H1 (cell line): ENCODE data around the gene STRIT1. TPM values are rescaled to one million over a fixed set of nuclear protein-coding genes. Genes with fewer than 3 reads are reported as not detected.

Experiments used
- CTCF ChIA-PET: fragments of 300-600 bp; sonication (Branson Sonifier 250); formaldehyde crosslinking; loops from one replicate; lab custom pipeline; 2021; ENCODE audit not compliant: partially characterized antibody; lab: Charles Lee
- POLR2A ChIA-PET: fragments of 300-600 bp; sonication (Branson Sonifier 250); formaldehyde crosslinking; loops from one replicate; lab custom pipeline; 2021; ENCODE audit warnings: inconsistent platforms; ENCODE audit not compliant: partially characterized antibody; lab: Charles Lee
- DNase-seq, 2 experiments: peaks; one replicate each; pipeline versions ENCODE4 v3.0.0 to v3.0.0-alpha.2; 2010 to 2022; ENCODE audit warnings: low spot score in 2 of 2, low read depth in 1 of 2, mixed read lengths in 1 of 2
- FAIRE-seq: peaks from 2 replicates; lab custom pipeline; 2011; peaks lifted over from hg19 to GRCh38; lab: Jason Lieb, UNC
- H2AFZ ChIP-seq: 2 replicates; pipeline ENCODE4 v1.8.1; 2012; ENCODE audit warnings: low read length, inconsistent platforms
- H2AK5ac ChIP-seq: 2 replicates; pipeline ENCODE4 v1.6.1; 2013; ENCODE audit warnings: low read depth, low read length
- H2BK120ac ChIP-seq: replicated peaks from 2 replicates; pipeline ENCODE3; 2013; ENCODE audit warnings: low read depth, low read length, inconsistent platforms
- H2BK12ac ChIP-seq: 2 replicates; pipeline ENCODE4 v1.6.1; 2013; ENCODE audit warnings: low read depth, low read length
- H2BK15ac ChIP-seq: 2 replicates; pipeline ENCODE4 v1.6.1; 2013; ENCODE audit warnings: low read length
- H2BK20ac ChIP-seq: 2 replicates; pipeline ENCODE4 v1.6.1; 2013; ENCODE audit warnings: low read length
- H2BK5ac ChIP-seq: 2 replicates; pipeline ENCODE4 v1.6.1; 2013; ENCODE audit warnings: low read depth, low read length
- H3K14ac ChIP-seq: 2 replicates; pipeline ENCODE4 v1.6.1; 2013; ENCODE audit warnings: inconsistent platforms; ENCODE audit not compliant: insufficient read length
- H3K18ac ChIP-seq: 2 replicates; pipeline ENCODE4 v1.6.1; 2013; ENCODE audit warnings: low read length; ENCODE audit errors: extremely low read depth
- H3K23ac ChIP-seq: 2 replicates; pipeline ENCODE4 v1.6.1; 2013; ENCODE audit warnings: inconsistent platforms; ENCODE audit not compliant: insufficient read length
- H3K23me2 ChIP-seq: 2 replicates; pipeline ENCODE4 v1.6.1; 2013; ENCODE audit warnings: low read depth, low read length
- H3K27ac ChIP-seq: 2 replicates; pipeline ENCODE4 v1.6.1; 2011; ENCODE audit warnings: low read depth, low read length, inconsistent platforms
- H3K27me3 ChIP-seq, 4 experiments: replicated peaks in 1 of 4; 1 replicate in 1 of 4; 2 replicates in 3 of 4; pipeline versions ENCODE4 v1.6.1 to v1.8.1; 2011 to 2013; ENCODE audit warnings: low read length in 3 of 4, mild to moderate bottlenecking in 3 of 4, inconsistent platforms in 2 of 4, mixed read lengths in 2 of 4, moderate library complexity in 1 of 4; ENCODE audit not compliant: control insufficient read depth in 3 of 4, insufficient read depth in 3 of 4; ENCODE audit errors: extremely low read depth in 1 of 4
- H3K36me3 ChIP-seq, 4 experiments: 2 replicates each; pipeline versions ENCODE4 v1.6.1 to v1.8.1; 2011 to 2013; ENCODE audit warnings: mild to moderate bottlenecking in 4 of 4, low read length in 3 of 4, moderate library complexity in 2 of 4, control low read depth in 1 of 4, inconsistent platforms in 1 of 4; ENCODE audit not compliant: insufficient read depth in 4 of 4, control insufficient read depth in 2 of 4
- H3K4ac ChIP-seq: replicated peaks from 2 replicates; pipeline ENCODE3; 2013; ENCODE audit warnings: low read length, low read depth, mixed read lengths, inconsistent platforms; ENCODE audit not compliant: insufficient read length
- H3K4me1 ChIP-seq, 4 experiments: replicated peaks in 1 of 4; 1 replicate in 1 of 4; 2 replicates in 3 of 4; pipeline versions ENCODE4 v1.6.1 to v1.8.1; 2011 to 2013; ENCODE audit warnings: low read length in 3 of 4, inconsistent platforms in 2 of 4, mixed read lengths in 1 of 4; ENCODE audit not compliant: insufficient read depth in 4 of 4, control insufficient read depth in 3 of 4
- H3K4me2 ChIP-seq, 2 experiments: 2 replicates each; pipeline versions ENCODE4 v1.6.1 to v1.8.1; 2011 to 2013; ENCODE audit warnings: low read depth in 2 of 2, low read length in 2 of 2, control low read depth in 1 of 2, inconsistent platforms in 1 of 2, mild to moderate bottlenecking in 1 of 2; ENCODE audit not compliant: insufficient read depth in 1 of 2
- H3K4me3 ChIP-seq, 4 experiments: fragments of 200-600, 300-600 bp in 1 of 4; sonication (generic), shearing (Covaris generic), sonication (Bioruptor Twin) in 1 of 4; 2 replicates each; pipeline versions ENCODE4 v1.5.1 to v1.8.1; 2011 to 2016; ENCODE audit warnings: low read length in 4 of 4, low read depth in 3 of 4, control low read depth in 2 of 4, inconsistent platforms in 2 of 4, mild to moderate bottlenecking in 2 of 4, mixed read lengths in 1 of 4, moderate library complexity in 1 of 4; ENCODE audit not compliant: insufficient read depth in 2 of 4; ENCODE audit errors: extremely low read depth in 1 of 4
- H3K56ac ChIP-seq: replicated peaks from 2 replicates; pipeline ENCODE3; 2013; ENCODE audit warnings: low read depth, mild to moderate bottlenecking, mixed read lengths, low read length, inconsistent platforms; ENCODE audit not compliant: insufficient read length
- H3K79me1 ChIP-seq: 2 replicates; pipeline ENCODE4 v1.6.1; 2013; ENCODE audit warnings: low read depth, low read length, control low read depth
- H3K79me2 ChIP-seq, 2 experiments: 2 replicates each; pipeline versions ENCODE4 v1.6.1 to v1.8.1; 2012 to 2013; ENCODE audit warnings: low read length in 2 of 2, mild to moderate bottlenecking in 2 of 2, inconsistent platforms in 1 of 2; ENCODE audit not compliant: insufficient read depth in 2 of 2, control insufficient read depth in 1 of 2
- H3K9ac ChIP-seq, 4 experiments: replicated peaks in 1 of 4; 1 replicate in 1 of 4; 2 replicates in 3 of 4; pipeline versions ENCODE4 v1.6.1 to v1.8.1; 2011 to 2013; ENCODE audit warnings: low read depth in 3 of 4, low read length in 3 of 4, control low read depth in 2 of 4, mild to moderate bottlenecking in 2 of 4, moderate library complexity in 2 of 4, inconsistent platforms in 1 of 4; ENCODE audit errors: extremely low read depth in 1 of 4
- H3K9me3 ChIP-seq, 2 experiments: 2 replicates each; pipeline versions ENCODE4 v1.6.1 to v1.8.1; 2012 to 2013; ENCODE audit warnings: mild to moderate bottlenecking in 2 of 2, moderate library complexity in 2 of 2, control low read depth in 1 of 2, inconsistent platforms in 1 of 2, low read depth in 1 of 2, low read length in 1 of 2, mixed read lengths in 1 of 2; ENCODE audit not compliant: insufficient read depth in 2 of 2
- H4K20me1 ChIP-seq, 2 experiments: replicated peaks in 1 of 2; 2 replicates each; pipeline versions ENCODE3 to v1.8.1; 2011 to 2013; ENCODE audit warnings: inconsistent platforms in 2 of 2, low read length in 2 of 2, mild to moderate bottlenecking in 1 of 2; ENCODE audit not compliant: insufficient read depth in 2 of 2, control insufficient read depth in 1 of 2
- H4K5ac ChIP-seq: 2 replicates; pipeline ENCODE4 v1.6.1; 2013; ENCODE audit warnings: low read length, low read depth, mixed read lengths, inconsistent platforms; ENCODE audit not compliant: insufficient read length
- H4K8ac ChIP-seq: 2 replicates; pipeline ENCODE4 v1.8.0; 2013; ENCODE audit warnings: mild to moderate bottlenecking, moderate library complexity, low read length, inconsistent platforms; ENCODE audit not compliant: insufficient read depth; ENCODE audit errors: extremely low read depth
- H4K91ac ChIP-seq: replicated peaks from 2 replicates; pipeline ENCODE3; 2013; ENCODE audit warnings: low read length, mixed read lengths, inconsistent platforms; ENCODE audit not compliant: insufficient read length
- CBX5 ChIP-seq: fragments of 300-800, 300-1000 bp; sonication (generic); IDR thresholded peaks from 2 replicates; pipeline ENCODE4 v1.7.1; 2016; ENCODE audit warnings: antibody characterized with exemption, low read length, low read depth
- HDAC2 ChIP-seq, 2 experiments: fragments of 300-600 bp in 1 of 2; sonication (generic) in 1 of 2; IDR thresholded peaks; 2 replicates each; pipeline ENCODE4 v1.6.1; 2011 to 2012; ENCODE audit warnings: low read depth in 2 of 2, low read length in 2 of 2, mild to moderate bottlenecking in 2 of 2, moderate library complexity in 2 of 2, borderline replicate concordance in 1 of 2, inconsistent platforms in 1 of 2
- HDAC6 ChIP-seq: IDR thresholded peaks from one replicate; pipeline ENCODE4 v1.7.1; 2012; ENCODE audit warnings: low read depth, mild to moderate bottlenecking, inconsistent platforms, low read length, moderate library complexity
- KDM4A ChIP-seq: IDR thresholded peaks from one replicate; pipeline ENCODE4 v1.7.1; 2012; ENCODE audit warnings: low read depth, mild to moderate bottlenecking, moderate library complexity, low read length, inconsistent platforms; ENCODE audit not compliant: severe bottlenecking
- POLR2A ChIP-seq, 2 experiments: IDR thresholded peaks; 1 replicate in 1 of 2; 2 replicates in 1 of 2; pipeline ENCODE4 v1.6.1; 2011; ENCODE audit warnings: low read depth in 2 of 2, low read length in 2 of 2, mild to moderate bottlenecking in 2 of 2; ENCODE audit errors: control extremely low read depth in 1 of 2
- SIRT6 ChIP-seq: IDR thresholded peaks from one replicate; pipeline ENCODE4 v1.7.1; 2012; ENCODE audit warnings: low read length, inconsistent platforms
- SIX5 ChIP-seq: IDR thresholded peaks from 2 replicates; pipeline ENCODE4 v1.6.1; 2011; ENCODE audit warnings: mild to moderate bottlenecking, low read depth, low read length
- SP2 ChIP-seq: IDR thresholded peaks from 2 replicates; pipeline ENCODE4 v1.6.1; 2012; ENCODE audit warnings: mild to moderate bottlenecking, low read length, inconsistent platforms
- SP4 ChIP-seq: IDR thresholded peaks from 2 replicates; pipeline ENCODE4 v1.6.1; 2012; ENCODE audit warnings: low read length, inconsistent platforms
- SUZ12 ChIP-seq: fragments of 200-600 bp; sonication (generic); IDR thresholded peaks from 2 replicates; pipeline ENCODE4 v1.6.1; 2012; ENCODE audit warnings: mild to moderate bottlenecking, inconsistent platforms, low read length, moderate library complexity, mixed read lengths
- whole genome bisulfite sequencing, 2 experiments: shearing (Covaris generic) in 1 of 2; methylation state at CpG; one replicate each; pipeline versions ENCODE4 v1.1.6 to v1.1.7; 2013 to 2015; ENCODE audit warnings: low lambda C conversion rate in 2 of 2, mixed read lengths in 2 of 2, inconsistent platforms in 1 of 2, low coverage in 1 of 2, missing lambda C conversion rate in 1 of 2; ENCODE audit not compliant: insufficient replicate concordance in 2 of 2, insufficient coverage in 1 of 2, insufficient read length in 1 of 2; ENCODE audit errors: extremely low coverage in 1 of 2, missing lambda C conversion rate in 1 of 2; 5-methylcytosine and 5-hydroxymethylcytosine counted together
- polyA plus RNA-seq, 7 experiments: library from polyadenylated mRNA; depleted of rRNA in 3 of 7; stranded (reverse) in 5 of 7; unstranded in 2 of 7; fragments of >200 nt in 5 of 7; fragments of 200-250 nt in 2 of 7; gene quantifications; 1 replicate in 5 of 7; 2 replicates in 1 of 7; 4 replicates in 1 of 7; pipeline versions ENCODE4 v1.2.1 to v1.2.3, GENCODE V29; 2011 to 2013; ENCODE audit warnings: missing spikeins in 2 of 7, mixed read lengths in 2 of 7
- total RNA-seq: library from RNA; stranded (reverse); fragmentation: NEBNext Ultra II Directional; extraction: Animal tissue kit (Norgen Biotek cat#: 25700); gene quantifications from 2 replicates; pipeline ENCODE4 v1.2.1, GENCODE V29; 2021

The STRIT1 gene
- total and polyA plus RNA-seq, 2 of the 8 experiments (the other 6 are each of a cell fraction or from before 2014, with no cell fraction given), result 0.15 to 0.47 TPM

DNA sequence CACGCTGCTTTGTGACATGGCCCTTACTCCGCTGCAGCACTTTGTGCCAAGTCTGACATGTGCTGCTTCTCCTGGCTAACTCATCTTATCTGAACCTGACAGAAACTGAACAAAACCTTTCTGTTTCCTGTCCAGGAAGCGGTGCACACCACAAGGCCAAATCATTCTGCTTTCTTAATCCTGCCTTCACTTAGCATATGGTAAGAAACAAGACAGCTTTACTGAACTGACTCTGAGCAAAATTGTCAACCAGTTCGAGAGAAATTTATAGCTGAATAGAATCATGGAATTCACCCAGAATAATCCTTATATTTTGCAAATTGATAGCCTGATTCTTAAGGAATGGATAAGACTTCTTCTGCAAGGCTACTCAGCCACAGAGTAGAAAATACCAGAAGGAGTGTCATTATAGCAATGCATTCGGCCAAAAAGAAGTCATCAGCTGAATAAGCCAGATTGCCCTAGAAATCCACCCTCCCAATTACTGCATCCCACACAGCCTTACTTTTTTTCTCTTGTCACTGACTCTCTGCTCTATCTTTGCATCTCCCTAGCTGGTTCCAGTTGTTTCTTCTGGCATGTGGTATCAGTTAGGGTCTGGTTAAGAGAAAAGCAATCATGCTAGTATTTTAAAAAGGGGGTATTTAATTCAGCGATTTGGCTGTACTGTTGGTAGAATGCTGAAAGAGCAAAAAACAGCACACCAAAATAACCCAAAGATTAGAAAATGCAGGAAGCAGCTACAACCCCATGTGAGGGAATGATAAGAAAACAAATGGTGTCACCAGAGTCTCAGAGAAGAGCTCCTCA lies 41.6 kb upstream of the STRIT1 start:
- Histone ChIP-seq H2BK15ac (0 out of 2 replicates have a peak overlapping the region, but pooled peaks have one; percentile 35), H2BK5ac (no peak overlapping the region), H4K91ac (no peak overlapping the region), H2AK5ac (no peak overlapping the region), H2BK120ac (no peak overlapping the region), H3K4me2 (no peak overlapping the region), H4K20me1 (no peaks in the 10 kb centered on the region), H4K5ac (no peak overlapping the region), H3K23me2 (no peaks in the 10 kb centered on the region), H4K8ac (no peak overlapping the region), H3K14ac (no peak overlapping the region), H3K4ac (no peak overlapping the region), H2BK12ac (no peak overlapping the region), H3K27ac (no peak overlapping the region), H3K18ac (no peak overlapping the region), H2BK20ac (no peak overlapping the region), H3K9ac (no peak overlapping the region), H3K9me3 (no peaks in the 10 kb centered on the region), H3K79me1 (no peaks in the 10 kb centered on the region), H3K27me3 (no peaks in the 10 kb centered on the region), H3K36me3 (no peaks in the 10 kb centered on the region), H3K4me1 (no peaks in the 10 kb centered on the region), H3K4me3 (no peak overlapping the region), H3K79me2 (no peaks in the 10 kb centered on the region), H3K56ac (no peak overlapping the region), H2AFZ (no peak overlapping the region), H3K23ac (no peak overlapping the region)
- FAIRE-seq, result no peak
- TF ChIP-seq HDAC2 (IDR thresholded peaks at IDR 0.05; ENCODE audit: borderline replicate concordance in 1 of 2, low read depth in 2 of 2, low read length in 2 of 2) (no peak), POLR2A (IDR thresholded peaks at IDR 0.05; ENCODE audit: control extremely low read depth in 1 of 2, low read depth in 2 of 2, low read length in 2 of 2) (no peak), SUZ12 (no peak), SIRT6 (no peak), SP4 (no peak), CBX5 (no peak), SP2 (no peak), SIX5 (no peak), HDAC6 (no peak), KDM4A (no peak)
- ChIA-PET CTCF (interaction anchor here (1.2 to 1.6 kb wide), 3 partner anchors 8 to 17 kb away, joined by 3 to 7 read pairs (median 6); no protein-coding TSS in a partner anchor), POLR2A (no interaction called here)
- no peak for DNase-seq
- 90% methylated on average over 6 of the region's 6 CpGs; no CpG with 5 or more reads in 1 of the 2 experiments for WGBS, 2 experiments
